ENCODE measurements around the gene CEACAM4.
A peak's percentile ranks its signal among the peaks of the same experiment; 100 is the strongest.
"Not testable (repeated sequence)": the region's sequence is repeated elsewhere in the genome, so short reads cannot be mapped to it uniquely, and the experiment has no call there.

Gene CEACAM4

DNA sequence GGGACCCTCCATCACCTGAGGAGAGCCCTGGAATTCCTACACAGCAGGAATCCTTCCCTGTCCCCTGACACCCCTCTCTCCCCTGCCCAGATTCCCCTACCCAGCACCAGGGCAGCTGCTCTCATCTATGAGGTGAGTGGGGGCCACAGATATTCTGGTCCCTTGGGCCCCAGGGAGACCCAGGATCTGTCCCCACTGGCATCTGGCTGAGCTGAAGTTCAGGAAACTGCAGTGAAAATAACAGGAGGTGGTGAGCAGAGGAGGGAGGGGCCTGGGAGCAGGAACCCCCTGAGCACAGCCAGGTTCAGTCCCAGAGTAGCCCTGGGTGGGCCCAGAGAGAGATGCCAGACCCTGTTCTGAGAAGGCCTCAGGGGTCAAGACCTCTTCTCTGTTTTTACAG is 40.8 kb downstream of the CEACAM4 start:
- no peak for DNase-seq (ENCODE audit: low read depth, low spot score)

DNA sequence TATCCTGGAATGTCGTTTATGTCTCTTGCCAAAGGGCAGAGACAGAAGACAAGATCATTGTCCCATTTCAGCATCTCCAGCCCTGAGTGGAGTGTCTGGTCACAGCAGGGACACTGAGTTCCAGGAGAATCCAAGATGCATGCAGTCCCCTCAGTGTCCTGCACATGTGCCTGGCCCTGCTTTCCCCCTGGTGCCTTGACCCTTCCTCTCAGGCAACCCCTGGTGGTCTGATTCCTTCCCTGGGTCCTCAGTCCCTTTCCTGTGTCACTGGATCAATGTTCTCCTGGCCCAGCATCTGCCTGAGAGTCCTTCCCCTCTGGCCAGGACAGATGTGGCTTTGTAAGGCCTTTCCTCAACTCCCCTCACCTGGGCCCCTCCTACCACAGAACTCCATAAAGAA is 41.9 kb downstream of the CEACAM4 start:
- DNase-seq (ENCODE audit: low read depth, low spot score) = no peak

DNA sequence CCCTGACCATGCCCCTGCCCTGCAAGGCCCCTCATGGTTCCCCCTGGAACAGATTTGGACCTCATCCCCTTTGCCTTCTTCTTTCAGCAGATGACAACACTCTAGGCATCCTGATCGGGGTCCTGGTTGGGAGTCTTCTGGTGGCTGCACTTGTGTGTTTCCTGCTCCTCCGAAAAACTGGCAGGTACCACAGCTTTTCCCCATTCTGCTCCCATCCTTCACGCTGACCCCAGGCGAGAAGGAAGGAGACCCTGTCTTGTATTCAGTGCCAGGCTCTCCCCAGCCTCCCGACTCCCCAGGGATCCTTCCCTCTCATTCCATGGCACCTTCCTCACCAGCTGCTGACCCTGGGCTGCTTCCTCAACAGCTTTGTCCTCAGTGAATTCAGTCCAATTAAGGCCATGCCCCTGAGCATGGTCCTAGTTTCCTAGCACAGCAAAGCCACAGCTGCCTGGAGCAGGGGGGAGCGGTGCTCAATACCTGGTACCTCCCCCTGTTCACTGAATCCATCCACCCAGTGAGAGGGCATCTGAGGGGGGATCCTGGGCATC is 42.5 kb downstream of the CEACAM4 start:
- DNase-seq (ENCODE audit: low read depth, low spot score) = no peak

DNA sequence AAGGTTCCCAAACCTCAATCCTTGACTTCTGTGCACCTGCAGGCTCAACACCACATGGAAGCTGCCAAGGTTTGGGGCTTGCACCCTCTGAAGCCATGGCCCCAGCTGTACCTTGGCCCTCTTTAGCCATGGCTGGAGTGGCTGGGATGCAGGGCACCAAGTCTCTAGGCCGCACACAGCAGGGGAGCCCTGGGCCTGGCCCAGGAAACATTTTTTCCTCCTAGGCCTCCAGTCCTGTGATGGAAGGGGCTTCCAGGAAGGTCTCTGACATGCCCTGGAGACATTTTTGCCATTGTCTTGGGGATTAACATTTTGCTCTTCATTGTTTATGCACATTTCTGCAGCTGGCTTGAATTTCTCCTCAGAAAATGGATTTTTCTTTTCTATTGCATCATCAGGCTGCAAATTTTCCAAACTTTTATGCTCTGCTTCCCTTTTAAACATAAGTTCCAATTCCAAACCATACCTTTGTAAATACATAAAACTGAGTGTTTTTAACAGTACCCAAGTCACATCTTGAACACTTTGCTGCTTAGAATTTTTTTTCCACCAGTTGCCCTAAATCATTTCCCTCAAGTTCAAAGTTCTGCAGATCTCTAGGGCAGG is 44.2 kb downstream of the CEACAM4 start:
- not testable (repeated sequence) for DNase-seq (ENCODE audit: low read depth, low spot score)

DNA sequence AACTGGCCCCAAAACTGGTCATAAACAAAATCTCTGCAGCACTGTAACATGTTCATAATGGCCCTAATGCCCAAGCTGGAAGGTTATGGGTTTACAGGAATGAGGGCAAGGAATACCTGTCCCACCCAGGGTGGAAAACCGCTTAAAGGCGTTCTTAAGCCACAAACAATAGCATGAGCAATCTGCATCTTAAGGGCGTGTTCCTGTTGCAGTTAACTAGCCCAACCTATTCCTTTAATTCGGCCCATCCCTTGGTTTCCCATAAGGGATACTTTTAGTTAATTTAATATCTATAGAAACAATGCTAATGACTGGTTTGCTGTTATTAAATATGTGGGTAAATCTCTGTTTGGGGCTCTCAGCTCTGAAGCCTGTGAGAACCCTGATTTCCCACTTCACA is 45.8 kb downstream of the CEACAM4 start:
- DNase-seq (ENCODE audit: low read depth, low spot score) = not testable (repeated sequence)

DNA sequence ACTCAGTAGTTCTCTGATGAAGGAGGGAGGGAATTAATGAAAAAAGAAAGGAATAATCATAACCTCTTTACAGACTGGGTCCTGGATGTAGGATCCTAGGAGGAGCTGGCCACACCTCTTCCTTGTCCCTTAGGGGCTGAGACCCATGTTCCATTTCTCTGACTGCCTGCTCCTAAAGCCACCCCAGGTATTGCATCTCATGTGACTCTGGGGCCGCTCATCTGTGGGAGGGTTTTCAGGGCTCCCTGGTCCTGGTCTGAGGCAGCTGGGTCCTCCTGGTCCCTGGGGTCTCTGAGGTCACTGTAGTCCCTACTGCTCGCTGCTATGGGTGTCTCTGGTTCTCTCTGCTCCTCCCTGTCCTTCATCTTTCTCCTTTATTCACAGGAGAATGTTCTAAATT is 48.0 kb downstream of the CEACAM4 start:
- DNase-seq (ENCODE audit: low read depth, low spot score) = no peak

DNA sequence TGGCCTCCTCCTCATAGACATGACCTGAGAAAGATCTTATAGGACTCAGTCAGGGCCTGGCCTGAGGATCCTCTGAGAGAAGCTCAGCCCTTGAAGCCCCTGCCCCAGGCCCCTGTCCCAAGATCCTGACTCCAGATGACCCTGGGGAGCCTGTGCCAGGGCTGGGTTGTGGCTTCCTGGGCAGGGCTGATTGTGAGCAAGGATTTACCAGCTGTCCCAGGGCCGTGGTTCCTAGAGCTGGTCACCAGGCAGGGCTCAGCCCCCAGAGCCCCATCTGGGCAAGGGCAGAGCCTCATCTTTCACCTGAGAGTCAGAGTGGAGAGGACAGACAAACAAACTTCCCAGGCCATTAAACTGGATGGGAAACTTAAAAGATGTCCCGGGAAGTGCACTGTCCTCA is 49.0 kb downstream of the CEACAM4 start:
- no peak for DNase-seq (ENCODE audit: low read depth, low spot score)

DNA sequence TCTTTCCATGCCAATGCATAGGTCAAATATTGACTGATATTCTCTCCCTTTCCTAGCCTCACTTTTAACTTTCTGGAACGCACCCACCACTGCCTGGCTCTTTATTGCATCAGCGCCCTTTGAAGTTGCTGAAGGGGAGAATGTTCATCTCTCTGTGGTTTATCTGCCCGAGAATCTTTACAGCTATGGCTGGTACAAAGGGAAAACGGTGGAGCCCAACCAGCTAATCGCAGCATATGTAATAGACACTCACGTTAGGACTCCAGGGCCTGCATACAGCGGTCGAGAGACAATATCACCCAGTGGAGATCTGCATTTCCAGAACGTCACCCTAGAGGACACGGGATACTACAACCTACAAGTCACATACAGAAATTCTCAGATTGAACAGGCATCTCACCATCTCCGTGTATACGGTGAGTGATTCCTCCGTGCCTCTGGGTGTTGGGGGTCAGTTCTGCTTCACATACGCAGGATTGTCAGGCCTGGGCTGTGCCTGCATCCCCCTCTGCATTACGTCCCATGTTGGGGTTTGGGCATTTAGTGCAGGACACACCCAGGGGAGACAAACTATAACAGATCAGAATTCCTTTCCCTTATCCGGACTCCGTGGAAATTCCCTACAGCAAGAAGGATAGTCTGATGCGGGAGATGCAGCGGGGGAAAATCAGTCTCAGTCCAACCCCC is 49.6 kb downstream of the CEACAM4 start:
- DNase-seq (ENCODE audit: low read depth, low spot score) = no peak

DNA sequence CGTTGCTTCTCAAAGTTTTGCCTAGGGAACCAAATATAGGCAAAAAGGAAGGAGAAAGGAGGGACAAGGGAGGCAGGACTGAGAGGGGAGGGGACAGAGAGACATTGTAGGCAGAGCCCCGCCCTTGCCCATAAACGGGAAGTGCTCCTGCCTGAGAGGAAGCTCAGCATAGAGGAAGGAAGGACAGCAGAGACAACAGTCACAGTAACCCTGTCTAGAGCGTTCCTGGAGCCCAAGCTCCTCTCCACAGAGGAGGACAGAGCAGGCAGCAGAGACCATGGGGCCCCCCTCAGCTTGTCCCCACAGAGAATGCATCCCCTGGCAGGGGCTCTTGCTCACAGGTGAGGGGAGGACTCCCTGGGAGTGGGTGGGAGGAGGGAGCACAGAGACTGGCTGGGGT is 50.9 kb downstream of the CEACAM4 start, which contains the start of gene CEACAM21:
Gene CEACAM21 (plus strand): TSS at position 169 of the 400 bp plus-strand sequence. CDS start 109 bp downstream, at position 278.
- no peak for DNase-seq (ENCODE audit: low read depth, low spot score)

DNA sequence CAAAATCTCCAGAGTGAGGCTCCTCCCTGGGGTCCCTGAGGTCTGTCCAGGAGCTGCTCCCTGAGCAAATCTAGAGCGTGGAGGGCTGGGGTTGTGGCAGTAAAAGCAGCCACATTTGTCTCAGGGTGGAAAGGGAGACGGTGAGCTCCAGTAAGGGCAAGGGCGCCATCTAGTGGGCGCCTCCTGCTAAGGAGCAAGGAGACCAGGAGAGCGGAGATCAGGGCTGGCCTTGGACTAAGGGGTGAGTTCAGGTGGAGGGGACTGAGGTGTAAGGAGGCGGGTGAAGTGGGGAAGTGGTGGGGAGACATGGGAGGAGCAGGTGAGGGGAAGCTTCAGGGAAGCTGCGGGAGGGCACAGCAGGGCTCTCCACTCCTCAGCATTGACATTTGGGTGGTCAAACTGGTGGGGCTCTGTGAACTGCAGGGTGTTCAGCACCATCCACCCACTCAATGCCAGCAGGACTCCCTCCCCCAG is 56.2 kb downstream of the CEACAM4 start:
- DNase-seq (ENCODE audit: low read depth, low spot score) = peak; percentile 74

DNA sequence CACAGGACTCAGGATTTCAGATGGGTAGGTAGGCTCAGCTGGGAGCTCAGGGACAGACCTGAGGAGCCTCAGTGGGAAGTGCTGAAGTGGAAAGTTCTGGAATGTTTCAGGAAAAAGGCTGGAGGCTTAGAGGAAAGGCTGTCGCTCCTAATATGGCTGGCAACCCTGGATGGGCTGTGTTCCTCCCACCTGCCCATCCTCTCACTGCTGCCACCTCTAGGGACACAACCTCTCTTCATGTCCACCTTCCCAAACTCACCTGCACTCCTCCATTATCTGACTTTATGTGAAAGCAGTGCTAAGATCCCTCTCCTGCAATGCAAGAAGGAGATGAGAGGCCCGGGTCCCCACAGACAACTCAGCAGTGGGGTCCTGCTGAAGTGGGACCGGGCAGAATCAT is 56.7 kb downstream of the CEACAM4 start:
- no peak for DNase-seq (ENCODE audit: low read depth, low spot score)

DNA sequence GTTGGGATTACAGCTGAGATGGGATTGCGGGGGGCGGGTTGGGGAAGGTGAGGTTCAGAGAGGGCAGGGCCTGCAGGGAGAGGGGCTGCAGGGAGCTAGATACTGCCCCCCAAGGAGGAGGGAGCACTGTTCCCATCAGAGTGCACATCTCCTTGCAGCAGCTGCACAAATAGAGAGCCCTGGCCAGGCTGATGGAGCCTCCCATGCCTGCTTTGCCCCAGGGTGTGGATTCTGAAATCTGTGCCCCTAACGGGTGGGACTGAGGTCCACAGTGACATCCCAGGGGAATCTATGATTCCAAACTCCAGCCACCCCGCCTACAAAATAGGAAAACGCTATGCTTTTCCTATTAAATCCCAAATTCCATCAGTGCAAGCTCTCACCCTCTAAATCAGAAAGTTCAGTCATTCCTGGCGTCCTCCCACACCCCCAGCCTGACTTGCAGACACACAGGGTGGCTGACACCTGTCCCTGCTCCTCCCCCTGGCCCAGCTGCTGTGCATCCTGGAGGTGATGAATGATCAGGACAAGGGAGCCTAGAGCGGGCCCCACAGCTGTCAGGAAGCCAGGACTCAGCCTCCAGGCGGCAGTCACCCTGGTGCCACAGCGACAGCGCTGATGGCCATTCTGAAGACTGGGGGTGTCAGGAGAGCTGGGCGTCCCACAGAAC is 57.3 kb downstream of the CEACAM4 start:
- DNase-seq (ENCODE audit: low read depth, low spot score) = no peak
